Hepatocyte (in vitro differentiated cells): ENCODE data around the gene SPINK13.
A peak's percentile ranks its signal among the peaks of the same experiment; 100 is the strongest.

ENCODE experiments used
- EZH2 ChIP-seq: fragments of 200-600 bp; sonication (generic); IDR thresholded peaks from 2 replicates; pipeline ENCODE4 v1.6.1; 2016; ENCODE audit warnings: antibody characterized with exemption, mild to moderate bottlenecking, borderline replicate concordance
- EZH2phosphoT487 ChIP-seq: fragments of 200-600 bp; sonication (generic); IDR thresholded peaks from one replicate; pipeline ENCODE4 v1.6.1; 2018; ENCODE audit warnings: antibody characterized with exemption, mild to moderate bottlenecking, low read depth, moderate library complexity; ENCODE audit not compliant: unreplicated experiment, severe bottlenecking
- TF ChIP-seq, protein P1 (sequence below): fragments of 200-600 bp; sonication (generic); IDR thresholded peaks from 2 replicates; pipeline ENCODE4 v1.5.1; 2016; ENCODE audit warnings: antibody characterized with exemption, mild to moderate bottlenecking; ENCODE audit not compliant: poor library complexity

DNA sequence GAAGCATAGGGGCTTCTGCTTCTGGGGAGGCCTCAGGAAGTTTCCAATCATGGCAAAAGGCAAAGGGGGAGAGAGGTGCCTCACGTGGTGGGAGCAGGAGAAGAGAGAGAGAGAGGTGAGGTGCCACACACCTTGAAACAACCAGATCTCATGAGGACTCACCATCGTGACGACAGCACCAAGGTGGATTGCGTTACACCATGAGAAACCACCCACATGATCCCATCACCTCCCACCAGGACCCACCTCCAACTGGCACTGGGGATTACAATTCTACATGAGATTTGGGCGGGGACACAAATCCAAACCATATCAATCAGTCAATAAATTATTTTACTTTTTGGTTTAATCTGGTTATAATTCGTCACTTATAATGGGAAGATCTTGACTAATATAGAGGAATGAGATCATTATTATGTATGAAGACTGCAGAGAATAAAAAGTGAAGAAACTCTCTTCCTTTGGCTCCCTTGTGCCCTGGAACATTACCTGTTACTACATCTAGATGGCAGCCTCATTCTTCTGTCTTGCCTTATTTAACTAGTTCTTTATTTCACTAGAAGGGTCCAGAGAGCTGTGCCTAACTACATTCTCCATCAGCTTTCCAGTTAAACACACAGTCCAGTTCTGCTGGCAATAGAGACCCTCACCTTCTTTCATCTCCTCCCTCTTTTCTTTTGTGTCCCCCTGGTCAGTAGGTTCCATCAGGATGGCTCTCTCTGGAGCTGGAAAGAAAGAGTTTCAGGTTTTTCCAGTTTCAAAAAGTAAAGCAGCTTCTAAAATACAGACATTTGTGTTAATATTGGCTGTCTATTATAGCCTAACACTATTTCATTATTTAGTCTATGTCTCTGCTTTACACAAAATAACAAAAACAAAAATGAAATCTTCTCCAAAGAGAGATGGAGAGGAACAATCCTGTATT is 21.9 kb downstream of the SPINK13 start:
- TF ChIP-seq, protein P1, sequence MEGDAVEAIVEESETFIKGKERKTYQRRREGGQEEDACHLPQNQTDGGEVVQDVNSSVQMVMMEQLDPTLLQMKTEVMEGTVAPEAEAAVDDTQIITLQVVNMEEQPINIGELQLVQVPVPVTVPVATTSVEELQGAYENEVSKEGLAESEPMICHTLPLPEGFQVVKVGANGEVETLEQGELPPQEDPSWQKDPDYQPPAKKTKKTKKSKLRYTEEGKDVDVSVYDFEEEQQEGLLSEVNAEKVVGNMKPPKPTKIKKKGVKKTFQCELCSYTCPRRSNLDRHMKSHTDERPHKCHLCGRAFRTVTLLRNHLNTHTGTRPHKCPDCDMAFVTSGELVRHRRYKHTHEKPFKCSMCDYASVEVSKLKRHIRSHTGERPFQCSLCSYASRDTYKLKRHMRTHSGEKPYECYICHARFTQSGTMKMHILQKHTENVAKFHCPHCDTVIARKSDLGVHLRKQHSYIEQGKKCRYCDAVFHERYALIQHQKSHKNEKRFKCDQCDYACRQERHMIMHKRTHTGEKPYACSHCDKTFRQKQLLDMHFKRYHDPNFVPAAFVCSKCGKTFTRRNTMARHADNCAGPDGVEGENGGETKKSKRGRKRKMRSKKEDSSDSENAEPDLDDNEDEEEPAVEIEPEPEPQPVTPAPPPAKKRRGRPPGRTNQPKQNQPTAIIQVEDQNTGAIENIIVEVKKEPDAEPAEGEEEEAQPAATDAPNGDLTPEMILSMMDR = peak; percentile 67
- no peak for TF ChIP-seq EZH2
- TF ChIP-seq EZH2phosphoT487 = no peak
